22Rv1 (cell line): ENCODE data around the gene TCEAL1.
A peak's percentile ranks its signal among the peaks of the same experiment; 100 is the strongest.

ENCODE experiments used
- CTCF ChIP-seq: fragments of 450-650 bp; IDR thresholded peaks from 2 replicates; pipeline ENCODE4 v1.5.1; 2017; ENCODE audit warnings: mild to moderate bottlenecking
- ZFX ChIP-seq: fragments of 450-650 bp; IDR thresholded peaks from 2 replicates; pipeline ENCODE4 v1.6.1; 2017; ENCODE audit warnings: antibody characterized with exemption, borderline replicate concordance

- peak; percentile 52 for TF ChIP-seq CTCF
- TF ChIP-seq ZFX, result no peak
Measured at GRCh38 chrX:103629318-103630170, 769 bp downstream of the TCEAL1 start.
